ENCODE data around the gene ATP1A3.

Gene ATP1A3

GRCh38 chr19:41927497-41928192, 66.4 kb downstream of the ATP1A3 start:
- DNase-seq = no peak

- no peak for DNase-seq
Measured at GRCh38 chr19:41926763-41927496, 67.1 kb downstream of the ATP1A3 start.

- DNase-seq = peak; percentile 70
Measured at GRCh38 chr19:41926028-41926762, 67.8 kb downstream of the ATP1A3 start.

- DNase-seq = peak; percentile 83
Measured at GRCh38 chr19:41925208-41926003, 68.6 kb downstream of the ATP1A3 start.

GRCh38 chr19:41924151-41925145, 69.6 kb downstream of the ATP1A3 start:
- DNase-seq = peak; percentile 59

- DNase-seq = no peak
Measured at GRCh38 chr19:41923045-41923788, 70.8 kb downstream of the ATP1A3 start.

GRCh38 chr19:41922585-41922984, 71.4 kb downstream of the ATP1A3 start:
- DNase-seq = no peak

- DNase-seq = no peak
Measured at GRCh38 chr19:41921577-41922576, 72.2 kb downstream of the ATP1A3 start.

- DNase-seq = no peak
Measured at GRCh38 chr19:41920882-41921576, 73.0 kb downstream of the ATP1A3 start.

- no peak for DNase-seq
Measured at GRCh38 chr19:41919948-41920712, 73.9 kb downstream of the ATP1A3 start.

GRCh38 chr19:41918653-41919244, 75.3 kb downstream of the ATP1A3 start:
- no peak for DNase-seq

GRCh38 chr19:41918095-41918494, 75.9 kb downstream of the ATP1A3 start:
- DNase-seq = no peak

GRCh38 chr19:41917676-41918075, 76.4 kb downstream of the ATP1A3 start:
- no peak for DNase-seq

Measured in DMS53 (cell line).